Mesodermal cell (in vitro differentiated cells): ENCODE results near the gene BCKDHA.
"Not testable (repeated sequence)": the region's sequence is repeated elsewhere in the genome, so short reads cannot be mapped to it uniquely, and the experiment has no call there.

Source experiments
- H3K27ac ChIP-seq: 2 replicates; pipeline ENCODE4 v1.7.0; 2013; ENCODE audit warnings: mild to moderate bottlenecking, low read depth, low read length, moderate library complexity; ENCODE audit not compliant: severe bottlenecking
- H3K36me3 ChIP-seq: 2 replicates; pipeline ENCODE4 v1.7.1; 2013; ENCODE audit warnings: mild to moderate bottlenecking, low read length, moderate library complexity; ENCODE audit not compliant: control insufficient read depth, insufficient read depth
- H3K4me1 ChIP-seq: one replicate; pipeline ENCODE4 v1.7.1; 2013; ENCODE audit warnings: mild to moderate bottlenecking, low read length; ENCODE audit not compliant: insufficient read depth, control insufficient read depth, poor library complexity, severe bottlenecking
- H3K4me3 ChIP-seq: 2 replicates; pipeline ENCODE4 v1.7.0; 2013; ENCODE audit warnings: low read length, control low read depth, mild to moderate bottlenecking; ENCODE audit not compliant: insufficient read depth, poor library complexity, severe bottlenecking; ENCODE audit errors: extremely low read depth
- H3K9me3 ChIP-seq: 2 replicates; pipeline ENCODE4 v1.7.1; 2013; ENCODE audit warnings: mild to moderate bottlenecking, low read length, moderate library complexity; ENCODE audit not compliant: control insufficient read depth
- WGBS, 2 experiments: methylation state at CpG; one replicate each; pipeline ENCODE4 v1.1.5; 2013; ENCODE audit warnings: missing lambda C conversion rate in 2 of 2; ENCODE audit not compliant: insufficient coverage in 2 of 2; 5-methylcytosine and 5-hydroxymethylcytosine counted together

BCKDHA gene

GRCh38 chr19:41369769-41370168 lies 27.8 kb upstream of the BCKDHA start:
- Histone ChIP-seq H3K36me3 (peaks cover 3% of the 10 kb centered on the region), H3K4me1 (peaks cover 2% of the 10 kb centered on the region), H3K27ac (no peak overlapping the region), H3K4me3 (no peak overlapping the region), H3K9me3 (no peaks in the 10 kb centered on the region)
- 100% methylated on average over 1 of the region's 2 CpGs for WGBS, 2 experiments

DNA sequence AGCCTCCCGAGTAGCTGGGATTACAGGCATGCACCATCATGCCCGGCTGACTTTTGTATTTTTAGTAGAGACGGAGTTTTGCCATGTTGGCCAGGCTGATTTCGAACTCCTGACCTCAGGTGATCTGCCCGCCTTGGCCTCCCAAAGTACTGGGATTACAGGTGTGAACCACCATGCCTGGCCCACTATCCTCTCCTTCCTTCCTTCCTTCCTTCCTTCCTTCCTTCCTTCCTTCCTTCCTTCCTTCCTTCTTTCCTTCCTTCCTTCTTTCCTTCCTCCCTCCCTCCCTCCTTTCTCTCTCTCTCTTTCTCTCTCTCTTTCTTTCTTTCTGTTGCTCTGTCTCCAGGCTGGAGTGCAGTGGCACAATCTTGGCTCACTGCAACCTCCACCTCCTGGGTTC lies 26.5 kb upstream of the BCKDHA start:
- WGBS, 2 experiments, result 97 to 100% methylated on average over 3 to 5 of the region's 5 CpGs
- H3K4me1 ChIP-seq, result not testable (repeated sequence)

DNA sequence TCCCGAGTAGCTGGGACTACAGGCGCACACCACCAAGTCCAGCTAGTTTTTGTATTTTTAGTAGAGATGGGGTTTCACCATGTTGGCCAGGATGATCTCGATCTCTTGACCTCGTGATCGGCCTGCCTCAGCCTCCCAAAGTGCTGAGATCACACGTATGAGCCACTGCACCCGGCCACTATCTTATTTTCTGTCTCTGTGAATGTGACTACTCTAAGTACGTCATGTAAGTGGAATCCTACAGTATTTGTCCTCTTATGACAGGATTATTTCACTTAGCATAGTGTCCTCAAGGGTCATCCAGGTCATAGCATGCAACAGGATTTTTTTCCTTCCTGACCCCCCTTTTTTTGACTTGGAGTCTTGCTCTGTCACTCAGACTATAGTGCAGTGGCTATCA lies 26.1 kb upstream of the BCKDHA start:
- H3K36me3 ChIP-seq, result peaks cover 3% of the 10 kb centered on the region
- no peaks in the 10 kb centered on the region for H3K9me3 ChIP-seq
- H3K27ac ChIP-seq, result no peak overlapping the region
- 96 to 98% methylated on average over 7 to 8 of the region's 8 CpGs for WGBS, 2 experiments
- H3K4me3 ChIP-seq, result no peak overlapping the region
- H3K4me1 ChIP-seq, result no peaks in the 10 kb centered on the region

More for the DNA sequence above, 26.5 kb upstream of the BCKDHA start:
- not testable (repeated sequence) for H3K9me3 ChIP-seq, H3K4me3 ChIP-seq, H3K27ac ChIP-seq, H3K36me3 ChIP-seq

DNA sequence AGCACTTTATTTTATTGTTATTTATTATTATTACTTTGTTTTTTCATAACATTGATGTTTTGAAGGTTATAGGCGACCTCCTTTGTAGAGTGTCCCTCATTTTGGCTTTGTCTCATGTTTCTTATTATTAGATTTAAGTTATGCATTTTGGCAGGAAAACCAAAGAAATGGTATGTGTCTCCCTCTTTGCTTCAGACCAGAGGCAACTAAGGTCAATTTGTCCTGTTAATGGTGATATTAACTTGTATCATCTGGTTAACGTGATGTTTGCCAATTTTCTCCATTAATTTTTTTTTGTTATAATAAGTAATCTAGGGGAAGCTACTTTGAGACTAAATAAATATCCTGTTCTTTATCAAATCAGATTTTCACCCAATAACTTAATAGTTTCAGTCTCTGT lies 25.1 kb upstream of the BCKDHA start:
- H3K36me3 ChIP-seq, result peaks cover 3% of the 10 kb centered on the region
- no peak overlapping the region for H3K27ac ChIP-seq
- H3K4me3 ChIP-seq, result no peak overlapping the region
- WGBS, 2 experiments, result 86% methylated on average over 1 of the region's 2 CpGs; no CpG with 5 or more reads in 1 of the 2 experiments
- no peaks in the 10 kb centered on the region for H3K9me3 ChIP-seq
- H3K4me1 ChIP-seq, result no peaks in the 10 kb centered on the region

- peaks cover 3% of the 10 kb centered on the region for H3K36me3 ChIP-seq
- no peaks in the 10 kb centered on the region for H3K9me3 ChIP-seq
- WGBS, 2 experiments, result 91 to 97% methylated on average over 6 to 9 of the region's 12 CpGs
- H3K4me1 ChIP-seq, result no peaks in the 10 kb centered on the region
- no peak overlapping the region for H3K27ac ChIP-seq
- no peak overlapping the region for H3K4me3 ChIP-seq
Measured at GRCh38 chr19:41373993-41374392, 23.6 kb upstream of the BCKDHA start.

DNA sequence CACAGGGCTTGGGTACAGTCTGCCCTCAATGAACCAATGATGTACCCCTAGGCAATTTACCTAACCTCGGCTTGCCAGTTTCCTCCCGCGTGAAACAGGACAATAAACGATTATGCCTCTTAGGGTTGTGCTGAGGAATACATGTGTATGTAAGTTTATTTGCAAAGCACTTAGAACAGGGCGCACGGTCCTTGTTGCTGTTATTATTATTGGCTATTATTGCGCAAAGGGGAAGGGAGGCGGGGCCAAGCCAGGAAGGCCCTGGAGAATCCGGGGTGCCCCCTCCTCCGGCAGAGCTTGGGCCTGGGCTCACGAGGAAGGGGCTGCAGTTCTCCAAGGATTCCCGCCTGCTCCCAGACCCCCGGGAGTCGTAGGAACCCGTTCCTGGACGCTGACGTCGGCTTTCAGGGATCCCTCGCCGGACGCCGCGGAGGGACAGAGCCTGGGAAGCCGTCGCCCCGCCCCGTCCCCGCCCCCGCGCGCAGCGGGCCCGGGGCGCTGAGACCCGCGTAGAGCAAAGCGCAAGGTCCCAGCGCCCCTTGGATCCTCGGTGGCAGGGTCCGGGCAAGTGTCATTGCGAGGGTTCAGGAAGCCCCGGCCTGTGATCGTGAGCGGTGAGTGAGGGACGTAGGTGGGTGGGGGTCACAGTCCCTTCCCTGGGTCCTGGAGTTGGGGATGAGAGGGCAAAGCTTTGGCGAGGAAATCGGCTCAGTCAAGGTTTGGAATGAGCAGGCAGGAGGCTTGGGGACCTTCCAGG lies 21.2 kb upstream of the BCKDHA start, which contains the start of gene TMEM91:
TMEM91 (plus strand) TSS at position 293 of the 757 bp plus-strand sequence. CDS start 1,777 bp downstream, outside the sequence.
- H3K36me3 ChIP-seq, result peaks cover 3% of the 10 kb centered on the region
- no peaks in the 10 kb centered on the region for H3K9me3 ChIP-seq
- WGBS, 2 experiments, result 4 to 6% methylated on average over 34 to 45 of the region's 47 CpGs
- no peaks in the 10 kb centered on the region for H3K4me1 ChIP-seq
- peak within 1 kb of the TSS; percentile 29 for H3K27ac ChIP-seq
- peak within 1 kb of the TSS; percentile 44 for H3K4me3 ChIP-seq

- 66 to 70% methylated on average over 7 to 8 of the region's 8 CpGs for WGBS, 2 experiments
Measured at GRCh38 chr19:41376998-41377365, 20.6 kb upstream of the BCKDHA start.

GRCh38 chr19:41377977-41378709 lies 19.5 kb upstream of the BCKDHA start:
- Histone ChIP-seq H3K36me3 (peaks cover 6% of the 10 kb centered on the region), H3K4me3 (no peak overlapping the region), H3K27ac (no peak overlapping the region), H3K4me1 (no peaks in the 10 kb centered on the region), H3K9me3 (no peaks in the 10 kb centered on the region)
- 56 to 57% methylated on average over 7 to 8 of the region's 9 CpGs for WGBS, 2 experiments

More at GRCh38 chr19:41376998-41377365, 20.6 kb upstream of the BCKDHA start:
- Histone ChIP-seq H3K9me3 (no peaks in the 10 kb centered on the region), H3K27ac (peak overlapping the region; percentile 29), H3K36me3 (peaks cover 3% of the 10 kb centered on the region), H3K4me1 (no peaks in the 10 kb centered on the region), H3K4me3 (peak overlapping the region; percentile 44)

- H3K4me1 ChIP-seq, H3K27ac ChIP-seq, H3K9me3 ChIP-seq, H3K4me3 ChIP-seq: not testable (repeated sequence)
- 92 to 100% methylated on average over 4 to 7 of the region's 8 CpGs for WGBS, 2 experiments
- peaks cover 14% of the 10 kb centered on the region for H3K36me3 ChIP-seq
Measured at GRCh38 chr19:41381536-41381935, 16.1 kb upstream of the BCKDHA start.

- Histone ChIP-seq H3K36me3 (peaks cover 36% of the 10 kb centered on the region), H3K4me1 (no peaks in the 10 kb centered on the region), H3K27ac (no peak overlapping the region), H3K9me3 (no peaks in the 10 kb centered on the region), H3K4me3 (no peak overlapping the region)
- WGBS, 2 experiments, result 82 to 100% methylated on average over 3 of the region's 5 CpGs
Measured at GRCh38 chr19:41384351-41384750, 13.3 kb upstream of the BCKDHA start.

DNA sequence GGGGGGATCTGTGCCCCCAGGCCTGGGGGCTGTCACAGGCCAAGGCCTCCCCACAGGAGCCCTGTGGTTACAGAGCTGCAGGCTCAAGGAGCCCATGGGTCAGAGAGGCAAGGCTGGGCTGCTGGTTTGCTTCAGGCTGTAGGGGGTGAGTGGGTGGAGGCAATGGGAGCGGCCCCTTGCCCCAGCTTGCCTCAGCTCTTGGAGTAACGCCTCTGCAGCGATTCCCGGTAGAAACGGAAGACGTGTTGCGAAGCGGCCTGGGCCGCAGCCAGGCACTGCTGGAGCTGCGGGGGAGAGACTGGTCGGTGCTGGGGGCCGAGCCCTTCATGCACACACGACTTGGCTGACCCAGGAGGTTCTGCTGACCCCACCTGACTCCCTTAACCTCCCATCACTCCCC lies 11.2 kb upstream of the BCKDHA start:
- Histone ChIP-seq H3K4me3 (no peak overlapping the region), H3K4me1 (no peaks in the 10 kb centered on the region), H3K27ac (no peak overlapping the region), H3K36me3 (peaks cover 54% of the 10 kb centered on the region), H3K9me3 (no peaks in the 10 kb centered on the region)
- 96% methylated on average over 11 to 12 of the region's 13 CpGs for WGBS, 2 experiments
